Measurements from ENCODE around the gene HNMT.

Gene HNMT

DNA sequence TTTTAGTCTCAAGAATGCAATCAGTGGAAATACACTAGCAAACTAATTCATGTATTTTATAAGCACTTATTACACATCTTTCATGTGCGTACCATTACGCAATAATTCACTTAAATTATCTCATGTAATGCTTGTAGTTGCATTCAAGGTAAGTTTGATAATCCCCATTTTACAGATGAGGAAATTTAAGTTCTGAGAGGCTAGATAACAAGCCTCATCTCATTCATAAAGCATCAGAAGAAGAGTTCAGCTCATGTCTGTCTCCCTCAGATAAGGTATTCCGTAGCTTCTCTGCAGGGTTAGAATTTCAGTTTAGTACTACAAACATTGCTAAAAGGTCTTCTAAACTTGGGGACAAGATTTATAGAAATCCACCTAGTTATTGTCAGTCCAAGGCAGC, 47.8 kb downstream of the HNMT start:
- no peak for DNase-seq (ENCODE audit: low read depth in 2 of 2)

DNA sequence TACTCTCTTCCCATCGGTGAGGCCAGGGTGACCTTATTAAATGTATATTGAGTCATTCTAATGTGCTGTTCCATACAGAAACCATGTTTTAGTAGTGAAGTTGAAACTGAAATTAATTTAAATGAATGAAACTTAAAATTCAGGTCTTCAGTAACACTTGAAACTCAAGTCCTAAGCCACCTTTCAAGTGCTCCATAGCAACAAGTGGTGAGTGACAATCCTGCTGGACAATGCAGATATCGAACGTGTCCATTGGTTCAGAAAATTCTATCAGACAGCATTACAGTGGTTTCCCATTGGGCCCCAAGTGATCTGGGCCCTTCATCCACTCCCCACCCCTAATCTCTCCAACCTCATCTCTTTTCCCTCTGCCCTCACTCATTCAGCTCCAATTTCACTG, 48.7 kb downstream of the HNMT start:
- no peak for DNase-seq (ENCODE audit: low read depth in 2 of 2)

GRCh38 chr2:138013639-138014038, 49.4 kb downstream of the HNMT start:
- DNase-seq (ENCODE audit: low read depth in 2 of 2), result no peak

DNA sequence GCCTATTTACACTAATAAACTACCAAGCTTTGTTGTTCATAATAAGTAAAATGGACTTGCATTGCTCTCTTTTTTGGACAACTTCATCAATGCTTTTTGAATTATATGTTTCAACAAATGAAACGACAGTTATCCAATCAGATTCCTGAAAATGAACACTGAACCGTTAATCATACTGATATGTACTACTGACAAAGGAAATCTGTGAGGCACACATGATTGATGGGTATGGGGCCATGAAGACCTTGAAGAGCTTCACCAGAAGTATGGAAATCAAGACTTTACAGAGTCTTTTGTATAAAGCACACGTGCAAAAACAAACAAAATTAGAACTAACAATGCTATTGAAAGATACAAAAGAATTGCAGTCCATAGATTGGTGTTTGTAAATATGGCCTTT, 51.2 kb downstream of the HNMT start:
- no peak for DNase-seq (ENCODE audit: low read depth in 2 of 2)

DNA sequence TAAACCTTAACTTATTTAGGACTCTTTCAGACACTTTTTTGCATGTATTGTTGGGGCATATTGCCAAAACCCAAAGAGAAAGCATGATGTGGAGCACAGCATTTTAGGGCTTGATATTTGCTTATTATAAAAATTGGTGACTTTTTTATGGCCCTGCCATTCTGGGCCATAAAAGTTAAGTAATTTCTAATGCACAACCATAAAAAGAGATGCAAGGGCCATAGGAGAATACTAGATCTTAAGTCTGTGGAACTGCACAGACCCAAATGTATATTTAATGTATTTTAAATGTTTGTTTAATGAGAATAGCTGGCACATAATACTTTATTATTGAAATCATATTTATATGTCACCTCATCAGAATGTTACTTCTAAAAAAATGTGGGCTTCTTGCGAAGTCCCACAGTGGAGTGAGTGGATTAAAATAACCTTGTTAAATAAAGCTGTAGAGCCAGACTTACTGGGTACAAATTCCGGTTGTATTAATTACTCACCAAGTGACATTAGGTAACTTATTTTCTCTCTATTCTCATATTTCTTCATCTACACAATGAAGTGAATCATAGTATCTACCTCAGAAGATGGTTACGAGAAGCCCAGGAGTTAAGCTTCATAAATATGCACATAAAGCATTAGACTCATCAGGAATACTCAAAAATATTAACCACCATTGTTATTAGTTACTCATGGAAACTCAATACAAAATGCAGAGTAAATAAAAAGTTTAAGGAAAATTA, 52.2 kb downstream of the HNMT start:
- no peak for DNase-seq (ENCODE audit: low read depth in 2 of 2)

GRCh38 chr2:138017824-138018223, 53.6 kb downstream of the HNMT start:
- DNase-seq (ENCODE audit: low read depth in 2 of 2), result no peak

DNA sequence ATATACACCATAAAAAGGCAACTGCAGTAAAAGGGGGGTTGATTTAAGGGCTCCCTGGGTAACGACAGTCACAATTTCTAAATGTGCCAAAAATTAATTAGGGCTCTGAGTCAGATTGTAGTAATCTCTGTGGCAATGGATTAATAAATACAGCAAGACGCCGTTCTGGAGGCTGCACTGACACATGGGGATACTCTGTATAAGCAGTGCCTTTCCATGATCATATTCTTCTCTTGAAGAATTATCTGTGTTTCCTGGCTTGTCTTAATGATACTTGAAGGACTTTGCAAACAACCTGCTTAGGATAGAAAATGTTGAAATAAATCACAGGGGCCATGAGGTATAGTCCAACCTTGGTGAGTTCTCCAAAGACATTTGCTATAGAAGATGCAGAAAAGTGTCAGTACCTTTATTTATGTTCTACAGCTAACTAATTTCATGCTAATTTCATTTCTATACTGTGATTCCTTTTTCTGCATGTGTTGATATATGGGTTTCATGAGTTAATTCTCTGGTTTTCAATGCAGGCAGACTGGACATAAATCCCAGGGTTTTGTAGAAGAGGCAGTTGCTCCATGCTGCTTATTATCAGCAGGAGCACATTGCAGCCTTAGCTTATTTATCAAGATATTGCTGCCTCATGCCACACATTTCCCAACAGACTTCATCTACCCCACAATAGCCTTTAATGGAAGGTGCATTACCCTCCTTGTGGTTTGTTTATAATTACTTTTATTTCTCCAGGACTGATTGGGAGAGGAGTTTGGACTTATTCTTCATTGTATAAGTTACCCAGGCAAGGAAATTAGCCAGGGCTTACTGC, 54.8 kb downstream of the HNMT start:
- no peak for DNase-seq (ENCODE audit: low read depth in 2 of 2)

- no peak for DNase-seq (ENCODE audit: low read depth in 2 of 2)
Measured at GRCh38 chr2:138020432-138020831, 56.2 kb downstream of the HNMT start.

- DNase-seq (ENCODE audit: low read depth in 2 of 2), result no peak
Measured at GRCh38 chr2:138021154-138021553, 56.9 kb downstream of the HNMT start.

DNA sequence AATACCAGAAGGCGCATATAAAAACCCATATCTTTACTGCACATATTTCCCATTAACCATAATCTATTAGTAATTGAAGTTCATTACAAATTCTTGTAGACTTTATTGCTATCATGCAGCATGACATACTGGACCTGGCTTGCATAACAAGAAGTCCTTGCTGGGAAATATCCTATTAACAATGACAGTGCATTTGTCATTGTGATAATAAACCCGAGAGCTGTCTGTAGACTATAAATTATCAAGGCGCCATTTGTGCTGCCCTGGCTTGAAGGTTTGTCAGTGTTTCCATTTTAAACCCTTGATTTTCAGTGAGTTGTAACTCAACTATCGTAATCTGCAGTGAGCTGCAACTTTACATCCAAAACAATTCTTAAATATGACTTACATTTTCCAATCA, 59.0 kb downstream of the HNMT start:
- DNase-seq (ENCODE audit: low read depth in 2 of 2), result no peak

DNA sequence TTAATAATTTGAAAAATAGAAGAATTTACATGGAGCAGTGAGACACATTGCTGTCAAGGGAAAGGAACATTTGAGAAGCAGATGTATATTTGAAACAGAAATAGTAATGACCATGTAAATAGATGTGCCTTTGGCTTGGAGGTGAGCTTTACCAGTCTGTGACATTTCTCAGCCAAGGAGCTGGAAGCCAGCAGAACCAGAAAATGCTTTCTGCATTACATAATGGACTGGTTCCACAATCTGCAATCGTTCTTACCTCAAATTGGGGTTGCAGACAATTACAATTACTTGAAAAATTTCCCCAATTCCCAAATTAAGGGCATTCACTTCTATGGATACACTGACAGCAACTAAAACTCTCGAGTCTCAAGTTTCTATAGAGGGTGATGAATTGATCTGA, 59.7 kb downstream of the HNMT start:
- DNase-seq (ENCODE audit: low read depth in 2 of 2), result no peak

GRCh38 chr2:138026111-138027020, 62.1 kb downstream of the HNMT start:
- DNase-seq (ENCODE audit: low read depth in 2 of 2), result no peak

DNA sequence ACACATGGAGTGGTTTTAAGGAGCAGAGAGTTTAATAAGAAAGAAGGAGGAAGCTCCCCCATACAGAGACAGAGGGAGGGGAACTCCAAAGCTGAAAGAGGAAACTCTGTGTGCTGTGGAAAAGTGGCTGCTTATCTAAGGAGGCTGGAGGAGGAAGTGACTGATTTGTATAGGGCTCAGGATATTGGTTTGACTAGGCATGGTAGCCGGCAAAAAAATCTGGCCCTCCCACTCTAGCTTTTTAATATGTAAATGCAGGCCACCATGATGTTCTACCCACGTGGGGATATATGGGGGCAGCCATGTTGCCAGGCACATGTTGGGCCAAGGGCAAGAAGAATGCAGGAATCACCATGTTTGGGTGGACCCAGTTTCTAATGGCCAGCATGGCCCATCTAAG, 64.3 kb downstream of the HNMT start:
- DNase-seq (ENCODE audit: low read depth in 2 of 2), result no peak

DNA sequence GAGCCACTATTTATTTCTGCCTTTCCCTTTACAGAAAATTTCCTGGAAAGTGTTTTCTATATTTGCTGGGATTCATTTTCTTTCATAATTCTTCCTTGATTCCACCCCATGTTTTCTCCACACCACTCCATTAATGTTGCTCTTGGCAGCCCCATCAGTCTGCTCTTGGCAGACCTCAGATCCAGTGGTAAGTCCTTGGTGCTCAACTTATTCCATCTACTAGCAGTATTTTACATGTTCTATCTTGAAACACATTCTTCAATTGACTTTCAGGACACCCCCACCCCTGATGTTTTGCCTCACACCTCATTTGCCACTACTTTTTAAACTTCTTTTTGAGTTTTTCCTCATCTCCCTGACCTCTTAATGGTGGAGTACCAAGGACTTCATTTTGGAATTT, 65.0 kb downstream of the HNMT start:
- no peak for DNase-seq (ENCODE audit: low read depth in 2 of 2)

GRCh38 chr2:138030459-138030858, 66.2 kb downstream of the HNMT start:
- no peak for DNase-seq (ENCODE audit: low read depth in 2 of 2)

GRCh38 chr2:138032334-138032733, 68.1 kb downstream of the HNMT start:
- DNase-seq (ENCODE audit: low read depth in 2 of 2), result no peak

DNA sequence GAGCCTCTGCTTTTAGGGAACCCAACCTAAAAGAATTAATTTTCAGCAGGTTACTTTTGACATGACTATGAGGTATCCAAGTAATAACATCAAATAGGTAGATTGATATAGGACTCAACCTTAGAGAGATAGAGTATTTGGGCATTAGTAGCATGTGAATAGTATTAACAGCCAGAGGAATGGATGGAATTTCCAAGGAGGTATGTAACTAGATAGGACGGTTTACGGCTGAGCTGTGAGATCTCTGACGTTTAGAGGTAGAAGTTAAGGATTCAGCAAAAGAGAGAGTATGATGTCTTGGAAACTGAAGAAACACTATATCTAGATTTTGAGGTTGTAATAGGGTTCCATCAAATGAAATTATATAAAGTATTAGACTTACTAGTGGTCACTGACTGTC, 70.3 kb downstream of the HNMT start:
- no peak for DNase-seq (ENCODE audit: low read depth in 2 of 2)

GRCh38 chr2:138035608-138036217, 71.4 kb downstream of the HNMT start:
- DNase-seq (ENCODE audit: low read depth in 2 of 2), result no peak

GRCh38 chr2:138036522-138036921, 72.2 kb downstream of the HNMT start:
- DNase-seq (ENCODE audit: low read depth in 2 of 2), result no peak

DNA sequence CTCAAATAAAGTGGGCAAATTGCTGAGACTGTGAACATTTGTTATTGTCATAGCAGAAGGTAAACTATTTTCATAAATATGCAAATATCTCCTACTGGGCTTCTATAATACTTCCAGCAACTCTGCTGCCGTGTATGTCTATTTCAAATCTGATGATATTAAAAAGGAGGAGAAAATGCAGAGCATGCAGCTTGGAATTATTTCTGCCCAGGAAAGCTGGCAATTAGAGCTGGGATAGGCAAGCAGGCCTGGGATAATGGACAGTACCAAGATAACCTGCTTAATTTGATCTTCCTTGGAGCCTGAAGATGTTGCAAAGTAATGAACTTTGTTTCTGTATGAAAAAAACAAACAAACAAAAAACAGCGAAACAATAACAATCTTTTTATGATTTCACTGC, 72.8 kb downstream of the HNMT start:
- DNase-seq (ENCODE audit: low read depth in 2 of 2), result no peak

DNA sequence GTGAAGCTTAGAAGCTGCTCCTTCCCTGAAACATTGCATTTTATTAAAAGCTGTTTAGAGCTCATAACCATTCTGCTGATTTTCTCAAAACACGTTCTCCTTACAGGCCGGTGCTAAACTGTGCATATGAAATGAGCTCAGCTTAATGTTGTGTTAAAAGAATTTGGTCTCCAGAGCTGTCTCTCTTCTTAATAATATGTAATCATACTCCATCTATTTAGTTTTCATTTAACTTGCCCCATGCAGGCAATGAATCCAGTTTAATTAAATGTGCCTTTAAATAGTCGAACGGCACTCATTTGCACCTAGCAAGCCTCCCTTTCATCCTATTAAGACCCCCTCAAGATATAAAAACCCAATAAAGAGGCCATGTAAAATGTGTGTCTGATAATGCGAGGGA, 76.3 kb downstream of the HNMT start:
- DNase-seq (ENCODE audit: low read depth in 2 of 2), result no peak

- no peak for DNase-seq (ENCODE audit: low read depth in 2 of 2)
Measured at GRCh38 chr2:138042311-138042710, 78.0 kb downstream of the HNMT start.

Measured in stimulated activated CD4-positive, alpha-beta T cell treated with anti-CD3 and anti-CD28 coated beads, Interleukin-4, amount 100 ng/mL, for 48 hours (primary cell).